ENCODE data around the gene PCSK5. TPM values are rescaled to one million over a fixed set of nuclear protein-coding genes. Genes with fewer than 3 reads are reported as not detected.
A peak's percentile ranks its signal among the peaks of the same experiment; 100 is the strongest.

The PCSK5 gene
- total and polyA plus RNA-seq, 2 of the 8 experiments (the other 6 are each of a cell fraction or from before 2014, with no cell fraction given): 5.5 to 10.7 TPM

GRCh38 chr9:76374783-76375559, 484.5 kb downstream of the PCSK5 start:
- H3K27me3 ChIP-seq (replicated peaks in 1 of 4; ENCODE audit: control insufficient read depth in 3 of 4, extremely low read depth in 1 of 4, insufficient read depth in 3 of 4, low read length in 3 of 4): no peaks in the 10 kb centered on the region
- no peaks in the 10 kb centered on the region for H3K9me3 ChIP-seq (ENCODE audit: insufficient read depth in 2 of 2, low read depth in 1 of 2, low read length in 1 of 2)
- H4K8ac ChIP-seq (ENCODE audit: extremely low read depth, insufficient read depth, low read length): no peak overlapping the region
- H3K23me2 ChIP-seq (ENCODE audit: low read depth, low read length): no peaks in the 10 kb centered on the region
- DNase-seq (ENCODE audit: low read depth in 1 of 2, low spot score in 2 of 2): no peak
- no peak overlapping the region for H4K91ac ChIP-seq (replicated peaks; ENCODE audit: insufficient read length, low read length)
- no peak overlapping the region for H3K4ac ChIP-seq (replicated peaks; ENCODE audit: insufficient read length, low read depth, low read length)
- no peak overlapping the region for H4K5ac ChIP-seq (ENCODE audit: insufficient read length, low read depth, low read length)
- ChIA-PET POLR2A (ENCODE audit: partially characterized antibody) (interaction anchor here (1.2 to 1.3 kb wide), 2 partner anchors 8 to 16 kb away, joined by 3 to 5 read pairs; no protein-coding TSS in a partner anchor), CTCF (ENCODE audit: partially characterized antibody) (interaction anchor here (0.6 to 4.9 kb wide), 3 partner anchors 19 to 327 kb away, joined by 3 to 18 read pairs (median 4); partner anchors contain the start of gene RFK)
- 85% methylated on average over 10 of the region's 10 CpGs; no CpG with 5 or more reads in 1 of the 2 experiments for WGBS, 2 experiments (ENCODE audit: extremely low coverage in 1 of 2, insufficient coverage in 1 of 2, insufficient read length in 1 of 2, insufficient replicate concordance in 2 of 2, low coverage in 1 of 2, low lambda C conversion rate in 2 of 2, missing lambda C conversion rate in 1 of 2)
- no peak for TF ChIP-seq HDAC2 (IDR thresholded peaks at IDR 0.05; ENCODE audit: borderline replicate concordance in 1 of 2, low read depth in 2 of 2, low read length in 2 of 2)
- TF ChIP-seq RAD21 (IDR thresholded peaks at IDR 0.05 in 1 of 2, conservative IDR thresholded peaks at IDR 0.05 in 1 of 2; ENCODE audit: low read depth in 2 of 2, low read length in 2 of 2): no peak
- peak; percentile 57; the same call in 1 of the 2 replicates for TF ChIP-seq CREB1 (IDR thresholded peaks at IDR 0.05)
- no peak for TF ChIP-seq CHD2 (IDR thresholded peaks at IDR 0.05; ENCODE audit: low read length)
- TF ChIP-seq SIN3A (conservative IDR thresholded peaks at IDR 0.05 in 1 of 2, IDR thresholded peaks at IDR 0.05 in 1 of 2; ENCODE audit: low read depth in 1 of 2, low read length in 2 of 2): no peak
- H3K27ac ChIP-seq (ENCODE audit: low read depth, low read length): no peak overlapping the region
- H2BK5ac ChIP-seq (ENCODE audit: low read depth, low read length): no peak overlapping the region
- H3K4me2 ChIP-seq (ENCODE audit: insufficient read depth in 1 of 2, low read depth in 2 of 2, low read length in 2 of 2): no peak overlapping the region
- H3K56ac ChIP-seq (replicated peaks; ENCODE audit: insufficient read length, low read depth, low read length): no peak overlapping the region
- no peaks in the 10 kb centered on the region for H3K4me1 ChIP-seq (replicated peaks in 1 of 4; ENCODE audit: control insufficient read depth in 3 of 4, insufficient read depth in 4 of 4, low read length in 3 of 4)
- no peaks in the 10 kb centered on the region for H3K79me1 ChIP-seq (ENCODE audit: low read depth, low read length)
- no peaks in the 10 kb centered on the region for H4K20me1 ChIP-seq (replicated peaks in 1 of 2; ENCODE audit: control insufficient read depth in 1 of 2, insufficient read depth in 2 of 2, low read length in 2 of 2)
- H3K18ac ChIP-seq (ENCODE audit: extremely low read depth, low read length): no peak overlapping the region
- no peak overlapping the region for H2AK5ac ChIP-seq (ENCODE audit: low read depth, low read length)
- H2BK12ac ChIP-seq (ENCODE audit: low read depth, low read length): no peak overlapping the region
- H2BK20ac ChIP-seq (ENCODE audit: low read length): no peak overlapping the region
- H2AFZ ChIP-seq (ENCODE audit: low read length): no peak overlapping the region
- no peak overlapping the region for H2BK120ac ChIP-seq (replicated peaks; ENCODE audit: low read depth, low read length)
- FAIRE-seq: no peak
- no peak overlapping the region for H3K9ac ChIP-seq (replicated peaks in 1 of 4; ENCODE audit: extremely low read depth in 1 of 4, low read depth in 3 of 4, low read length in 3 of 4)
- no peak overlapping the region for H3K23ac ChIP-seq (ENCODE audit: insufficient read length)
- no peak overlapping the region for H3K14ac ChIP-seq (ENCODE audit: insufficient read length)
- no peak overlapping the region for H3K4me3 ChIP-seq (ENCODE audit: extremely low read depth in 1 of 4, insufficient read depth in 2 of 4, low read depth in 3 of 4, low read length in 4 of 4)
- no peaks in the 10 kb centered on the region for H3K79me2 ChIP-seq (ENCODE audit: control insufficient read depth in 1 of 2, insufficient read depth in 2 of 2, low read length in 2 of 2)
- H3K36me3 ChIP-seq (ENCODE audit: control insufficient read depth in 2 of 4, insufficient read depth in 4 of 4, low read length in 3 of 4): no peaks in the 10 kb centered on the region
- H2BK15ac ChIP-seq (ENCODE audit: low read length): no peak overlapping the region
